ENCODE measurements around the gene MAP3K13.

GRCh38 chr3:185530856-185531255 lies 167.9 kb downstream of the MAP3K13 start:
- TF ChIP-seq CTCF (conservative IDR thresholded peaks at IDR 0.05; ENCODE audit: low read depth, low read length) (no peak), EZH2 (IDR thresholded peaks at IDR 0.05; ENCODE audit: low read length, unreplicated experiment) (no peak)
